T-cell (primary cell): Measurements from ENCODE around the gene ALKBH8. TPM values are rescaled to one million over a fixed set of nuclear protein-coding genes. Genes with fewer than 3 reads are reported as not detected.
"Not testable (repeated sequence)": the region's sequence is repeated elsewhere in the genome, so short reads cannot be mapped to it uniquely, and the experiment has no call there.

Experiments
- ATAC-seq, 4 experiments: fragments of 200-7000 bp in 3 of 4; fragments of 150-1000 bp in 1 of 4; cut with Tn5 transposase; replicated peaks in 1 of 4; 1 replicate in 3 of 4; 2 replicates in 1 of 4; pipeline ENCODE4 v1.10.0; 2021; ENCODE audit warnings: moderate library complexity in 3 of 4, mild to moderate bottlenecking in 2 of 4, moderate number of reproducible peaks in 1 of 4
- CTCF ChIA-PET, 2 donors: fragments of 300-600 bp; sonication (Branson Sonifier 250); formaldehyde crosslinking; loops; one replicate each; lab custom pipeline; 2022; ENCODE audit warnings: antibody characterized with exemption in 2 of 2; lab: Charles Lee
- POLR2A ChIA-PET, 2 donors: fragments of 300-600 bp; sonication (Branson Sonifier 250); formaldehyde crosslinking; loops; one replicate each; lab custom pipeline; 2022; ENCODE audit warnings: antibody characterized with exemption in 2 of 2; lab: Charles Lee
- DNase-seq, 35 experiments: peaks; one replicate each; pipeline versions ENCODE4 v3.0.0 to v3.0.0-alpha.2; 2013 to 2023
- H3K27ac ChIP-seq: one replicate; pipeline ENCODE4 v1.5.1; 2013; ENCODE audit warnings: low read length
- H3K27me3 ChIP-seq, 2 experiments: replicated peaks in 1 of 2; 1 replicate in 1 of 2; 2 replicates in 1 of 2; pipeline versions ENCODE4 v1.6.1 to v1.7.0; 2013; ENCODE audit warnings: low read length in 1 of 2, mixed read lengths in 1 of 2; ENCODE audit not compliant: control insufficient read depth in 2 of 2, insufficient read depth in 2 of 2; ENCODE audit errors: extremely low read depth in 1 of 2
- H3K36me3 ChIP-seq, 2 donors: 1 replicate in 1 of 2; 2 replicates in 1 of 2; pipeline versions ENCODE4 v1.6.1 to v1.7.0; 2013; ENCODE audit warnings: low read length in 1 of 2; ENCODE audit not compliant: control insufficient read depth in 2 of 2, insufficient read depth in 1 of 2; ENCODE audit errors: extremely low read depth in 1 of 2
- H3K4me1 ChIP-seq, 2 experiments: 1 replicate in 1 of 2; 2 replicates in 1 of 2; pipeline versions ENCODE4 v1.6.1 to v1.7.0; 2013; ENCODE audit warnings: low read length in 2 of 2, mixed read lengths in 1 of 2; ENCODE audit not compliant: insufficient read depth in 2 of 2, control insufficient read depth in 1 of 2; ENCODE audit errors: extremely low read depth in 1 of 2
- H3K4me3 ChIP-seq, 2 donors: 1 replicate in 1 of 2; 2 replicates in 1 of 2; pipeline versions ENCODE4 v1.5.1 to v1.7.0; 2013; ENCODE audit warnings: mild to moderate bottlenecking in 2 of 2, low read length in 1 of 2, moderate library complexity in 1 of 2; ENCODE audit not compliant: control insufficient read depth in 1 of 2; ENCODE audit errors: extremely low read depth in 1 of 2
- H3K9me3 ChIP-seq: 2 replicates; pipeline ENCODE4 v1.7.0; 2013
- H3K27ac Mint-ChIP-seq, 2 donors: one replicate each; pipeline ENCODE4 v1.8.0; 2020 to 2021; ENCODE audit warnings: mild to moderate bottlenecking in 2 of 2, mixed read lengths in 2 of 2
- H3K27me3 Mint-ChIP-seq, 2 donors: one replicate each; pipeline ENCODE4 v1.8.0; 2021 to 2022; ENCODE audit warnings: mixed read lengths in 2 of 2
- H3K36me3 Mint-ChIP-seq: one replicate; pipeline ENCODE4 v1.8.0; 2021; ENCODE audit warnings: mixed read lengths
- H3K4me1 Mint-ChIP-seq, 3 donors: one replicate each; pipeline ENCODE4 v1.8.0; 2020 to 2022; ENCODE audit warnings: mixed read lengths in 3 of 3, mild to moderate bottlenecking in 1 of 3
- H3K4me3 Mint-ChIP-seq, 3 donors: one replicate each; pipeline ENCODE4 v1.8.0; 2020 to 2022; ENCODE audit warnings: mild to moderate bottlenecking in 3 of 3, mixed read lengths in 3 of 3, moderate library complexity in 3 of 3
- H3K9me3 Mint-ChIP-seq, 3 donors: one replicate each; pipeline ENCODE4 v1.8.0; 2020 to 2022; ENCODE audit warnings: mixed read lengths in 3 of 3
- WGBS: methylation state at CpG from one replicate; pipeline ENCODE4 v1.1.5; 2013; ENCODE audit warnings: missing lambda C conversion rate; ENCODE audit not compliant: insufficient coverage; 5-methylcytosine and 5-hydroxymethylcytosine counted together
- total RNA-seq, 35 experiments: library from RNA in 6 of 35; stranded (reverse) in 6 of 35; fragments of 120-200 nt in 1 of 35; gene quantifications; one replicate each; pipeline versions ENCODE4 v1.2.1 to v1.2.4 and lab custom pipeline; 2013 to 2026

Gene ALKBH8
- total RNA-seq, 5 donors from 2014 or later (not counting 1 experiment from before 2014, with no cell fraction given), result 11.6 to 15.4 (median 12.4) TPM

DNA sequence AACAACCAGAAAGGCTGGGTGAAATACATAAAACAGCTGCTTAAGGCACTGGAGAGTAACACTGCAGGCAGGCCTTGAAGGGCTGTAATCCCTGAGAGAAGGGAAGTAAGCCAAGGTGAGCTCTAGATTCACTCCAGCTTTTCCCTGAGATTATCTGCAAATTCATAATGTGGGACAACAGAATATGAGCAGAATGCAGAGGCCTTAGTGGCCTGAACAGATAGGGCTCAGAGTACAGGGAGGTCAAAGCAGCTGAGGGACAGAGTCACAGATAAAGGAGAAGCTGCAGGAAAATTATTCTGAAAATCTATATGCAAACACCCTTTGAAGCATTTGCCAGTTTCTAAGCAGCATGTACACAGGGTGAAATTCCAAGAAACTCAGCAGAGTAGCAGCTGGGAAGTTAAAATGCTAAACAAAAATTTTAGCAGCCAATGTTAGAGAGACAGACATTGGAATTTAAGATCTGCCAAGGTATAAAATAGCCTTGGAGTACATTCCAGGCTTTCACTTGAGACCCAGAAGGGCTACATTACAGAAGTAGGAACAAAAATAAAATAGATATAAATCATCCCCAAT lies 59.8 kb downstream of the ALKBH8 start:
- Mint-ChIP-seq H3K4me3 (no peak overlapping the region), H3K27ac (no peak overlapping the region), H3K9me3 (peaks cover 6 to 17% (median 6%) of the 10 kb centered on the region in 3 donors), H3K27me3 (no peaks in the 10 kb centered on the region), H3K36me3 (peaks cover 75% of the 10 kb centered on the region), H3K4me1 (no peaks in the 10 kb centered on the region)
- H3K36me3 ChIP-seq, result peaks cover 6 to 46% of the 10 kb centered on the region in 2 donors
- CTCF ChIA-PET, result no interaction called here
- H3K27me3 ChIP-seq, result no peaks in the 10 kb centered on the region
- peaks cover 2% of the 10 kb centered on the region for H3K9me3 ChIP-seq
- POLR2A ChIA-PET, result no interaction called here
- no peak overlapping the region for H3K4me3 ChIP-seq
- H3K4me1 ChIP-seq, result no peaks in the 10 kb centered on the region
- no peak overlapping the region for H3K27ac ChIP-seq
- no peak for ATAC-seq
- no peak for DNase-seq

DNA sequence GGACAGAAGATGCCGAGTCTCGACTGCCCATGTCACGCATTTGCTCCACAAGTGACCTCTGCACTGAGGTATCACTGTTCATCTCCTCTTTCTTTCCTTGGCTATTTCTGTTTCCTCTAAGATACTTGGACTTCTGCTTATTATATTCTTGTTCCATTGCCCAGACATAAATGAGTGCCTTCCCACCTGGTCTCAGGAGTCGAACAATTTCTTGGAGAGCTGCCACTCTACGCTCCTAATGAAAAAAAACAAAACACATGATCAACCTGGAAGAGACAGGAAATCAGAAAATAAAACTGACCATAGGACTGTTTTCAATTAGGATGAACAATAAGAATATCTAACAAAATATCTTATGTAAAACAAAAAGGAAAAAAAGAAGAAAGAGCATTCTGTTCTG lies 60.6 kb downstream of the ALKBH8 start:
- CTCF ChIA-PET, result no interaction called here
- H3K27me3 Mint-ChIP-seq, result no peaks in the 10 kb centered on the region
- ATAC-seq (no peak), DNase-seq (no peak)
- H3K4me1 Mint-ChIP-seq, result no peaks in the 10 kb centered on the region
- H3K4me1 ChIP-seq, result no peaks in the 10 kb centered on the region
- no peak overlapping the region for H3K27ac ChIP-seq
- POLR2A ChIA-PET, result no interaction called here
- H3K9me3 ChIP-seq, result peaks cover 2% of the 10 kb centered on the region
- no peak overlapping the region for H3K4me3 ChIP-seq
- WGBS, result 96% methylated on average over 3 of the region's 5 CpGs
- H3K27me3 ChIP-seq, result no peaks in the 10 kb centered on the region
- peaks cover 67% of the 10 kb centered on the region for H3K36me3 Mint-ChIP-seq
- H3K36me3 ChIP-seq, result peaks cover 6 to 42% of the 10 kb centered on the region in 2 donors
- H3K9me3 Mint-ChIP-seq, result peaks cover 6 to 17% (median 6%) of the 10 kb centered on the region in 3 donors
- no peak overlapping the region for H3K4me3 Mint-ChIP-seq
- no peak overlapping the region for H3K27ac Mint-ChIP-seq

DNA sequence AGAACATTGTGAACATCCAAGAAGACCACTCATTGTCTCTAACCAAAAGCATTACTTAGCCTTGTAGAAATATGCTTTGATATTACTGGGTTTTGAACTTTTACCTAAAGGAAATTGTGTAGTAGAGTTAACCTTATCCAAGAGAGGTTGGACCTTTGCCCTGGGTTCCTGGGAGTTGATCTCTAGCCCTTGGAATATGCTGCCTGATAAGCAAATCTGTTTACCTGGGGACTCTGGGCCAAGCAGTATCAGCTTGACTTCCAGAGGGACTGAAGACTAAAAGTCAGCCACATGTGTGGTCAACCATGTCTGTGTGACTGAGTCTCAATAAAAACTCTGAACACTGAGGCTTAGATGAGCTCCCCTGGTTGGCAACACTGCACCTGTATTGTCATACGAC lies 63.8 kb downstream of the ALKBH8 start:
- H3K4me3 ChIP-seq, result no peak overlapping the region
- ChIA-PET CTCF (no interaction called here), POLR2A (interaction anchor here in 1 of 2 donors (0.5 kb wide), 1 partner anchor 1503 kb away, joined by 3 read pairs; no protein-coding TSS in a partner anchor)
- H3K4me1 ChIP-seq, result no peaks in the 10 kb centered on the region
- WGBS, result 100% methylated on average over 1 of the region's 1 CpG
- Mint-ChIP-seq H3K36me3 (peaks cover 56% of the 10 kb centered on the region), H3K4me1 (no peaks in the 10 kb centered on the region), H3K27ac (no peak overlapping the region), H3K4me3 (no peak overlapping the region), H3K9me3 (peaks cover 6 to 20% (median 6%) of the 10 kb centered on the region in 3 donors), H3K27me3 (no peaks in the 10 kb centered on the region)
- no peak overlapping the region for H3K27ac ChIP-seq
- ATAC-seq, result no peak
- H3K27me3 ChIP-seq, result no peaks in the 10 kb centered on the region
- no peak for DNase-seq
- H3K36me3 ChIP-seq, result peaks cover 6 to 37% of the 10 kb centered on the region in 2 donors
- H3K9me3 ChIP-seq, result peaks cover 2% of the 10 kb centered on the region

DNA sequence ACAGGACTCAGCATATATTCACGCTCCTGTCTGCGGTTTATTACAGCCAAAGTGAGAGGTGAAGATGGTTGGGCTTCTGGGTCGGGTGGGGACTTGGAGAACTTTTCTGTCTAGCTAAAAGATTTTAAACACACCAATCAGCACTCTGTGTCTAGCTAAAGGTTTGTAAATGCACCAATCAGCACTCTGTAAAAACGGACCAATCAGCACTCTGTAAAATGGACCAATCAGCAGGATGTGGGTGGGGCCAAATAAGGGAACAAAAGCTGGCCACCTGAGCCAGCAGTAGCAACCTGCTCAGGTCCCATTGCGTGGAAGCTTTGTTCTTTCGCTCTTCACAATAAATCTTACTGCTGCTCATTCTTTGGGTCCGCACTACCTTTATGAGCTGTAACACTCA lies 68.2 kb downstream of the ALKBH8 start:
- H3K4me3 Mint-ChIP-seq, POLR2A ChIA-PET, H3K27ac ChIP-seq, CTCF ChIA-PET, H3K4me1 ChIP-seq, H3K27ac Mint-ChIP-seq, H3K27me3 Mint-ChIP-seq, H3K27me3 ChIP-seq, H3K4me3 ChIP-seq, H3K9me3 ChIP-seq, H3K4me1 Mint-ChIP-seq, H3K36me3 ChIP-seq, DNase-seq, H3K9me3 Mint-ChIP-seq, ATAC-seq: not testable (repeated sequence)
- H3K36me3 Mint-ChIP-seq, result peaks cover 22% of the 10 kb centered on the region
- 100% methylated on average over 3 of the region's 7 CpGs for WGBS

DNA sequence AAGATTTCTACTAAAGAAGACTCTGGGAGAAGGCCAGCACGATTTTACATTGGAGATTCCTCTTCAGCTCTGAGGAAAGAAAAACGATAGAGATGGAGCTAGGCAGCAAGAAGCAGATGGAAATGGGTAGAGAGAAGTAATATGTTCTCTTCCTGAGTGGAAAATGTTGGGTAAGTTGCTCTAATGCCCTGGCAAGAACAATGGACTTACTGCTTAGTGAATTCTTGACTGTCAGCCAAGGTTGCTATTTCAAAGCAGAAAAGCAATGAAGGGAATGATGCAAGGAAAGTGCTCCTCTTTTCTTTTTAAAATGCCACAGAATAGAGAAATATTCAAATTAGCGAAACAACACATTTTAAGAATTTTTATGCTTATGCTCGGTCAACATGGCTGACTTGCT lies 69.5 kb downstream of the ALKBH8 start:
- H3K27me3 ChIP-seq, result no peaks in the 10 kb centered on the region
- no peak overlapping the region for H3K27ac ChIP-seq
- Mint-ChIP-seq H3K27me3 (peaks cover 0 to 2% of the 10 kb centered on the region in 2 donors), H3K9me3 (peaks cover 0 to 3% (median under 1%) of the 10 kb centered on the region in 3 donors), H3K36me3 (peaks cover 9% of the 10 kb centered on the region), H3K4me3 (no peak overlapping the region), H3K27ac (no peak overlapping the region), H3K4me1 (no peaks in the 10 kb centered on the region)
- DNase-seq (no peak), ATAC-seq (no peak)
- POLR2A ChIA-PET, result no interaction called here
- no peak overlapping the region for H3K4me3 ChIP-seq
- CTCF ChIA-PET, result no interaction called here
- H3K4me1 ChIP-seq, result no peaks in the 10 kb centered on the region
- H3K9me3 ChIP-seq, result no peaks in the 10 kb centered on the region
- H3K36me3 ChIP-seq, result no peaks in the 10 kb centered on the region
- 76% methylated on average over 4 of the region's 4 CpGs for WGBS

DNA sequence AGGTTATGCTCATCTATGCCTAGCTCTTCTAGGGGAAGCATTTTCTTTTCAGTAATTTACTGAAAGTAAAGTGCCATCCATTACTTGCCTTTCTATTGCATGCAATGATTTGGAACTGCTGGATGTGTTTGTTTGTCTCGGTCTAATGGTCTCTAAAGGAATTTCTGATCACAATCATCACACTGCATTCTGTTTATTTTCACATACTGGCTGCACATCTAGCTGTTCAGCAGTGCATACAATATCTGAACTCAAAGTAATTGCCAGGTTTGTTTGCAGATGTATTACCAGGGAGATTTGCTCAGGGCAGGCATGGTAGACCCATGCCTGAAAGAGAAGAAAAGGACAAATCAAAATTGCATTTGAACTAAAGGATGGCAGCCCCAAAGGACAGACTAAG lies 71.5 kb downstream of the ALKBH8 start:
- Mint-ChIP-seq H3K27ac (no peak overlapping the region), H3K4me3 (no peak overlapping the region), H3K4me1 (no peaks in the 10 kb centered on the region), H3K9me3 (peaks cover 0 to 3% (median 0%) of the 10 kb centered on the region in 3 donors), H3K27me3 (peaks cover 0 to 8% of the 10 kb centered on the region in 2 donors), H3K36me3 (peaks cover 5% of the 10 kb centered on the region)
- ChIA-PET POLR2A (no interaction called here), CTCF (no interaction called here)
- no CpG with 5 or more reads among the region's 1 CpG for WGBS
- no peak overlapping the region for H3K27ac ChIP-seq
- no peaks in the 10 kb centered on the region for H3K27me3 ChIP-seq
- DNase-seq (no peak), ATAC-seq (no peak)
- no peaks in the 10 kb centered on the region for H3K9me3 ChIP-seq
- H3K4me3 ChIP-seq, result no peak overlapping the region
- no peaks in the 10 kb centered on the region for H3K4me1 ChIP-seq
- no peaks in the 10 kb centered on the region for H3K36me3 ChIP-seq

DNA sequence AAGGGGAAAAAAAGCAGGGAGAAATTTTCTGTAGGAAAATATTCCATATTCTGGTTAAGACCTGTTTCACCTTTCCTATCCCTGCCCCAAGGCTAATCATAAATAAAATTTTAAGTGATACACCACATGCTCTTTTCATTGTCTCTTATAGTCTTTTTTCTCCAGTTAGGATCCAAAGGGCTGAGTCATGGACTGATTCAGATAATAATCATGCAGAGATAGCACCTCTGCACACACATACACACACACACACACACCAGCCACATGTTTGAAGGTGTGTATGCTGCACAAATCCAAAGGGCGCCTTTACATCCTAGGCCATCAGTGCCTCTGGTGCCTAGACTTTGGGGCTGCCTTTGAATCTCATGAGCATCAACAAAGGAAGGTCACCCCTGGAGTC lies 72.4 kb downstream of the ALKBH8 start:
- Histone ChIP-seq H3K36me3 (no peaks in the 10 kb centered on the region), H3K27me3 (peaks cover 0 to 2% of the 10 kb centered on the region in 2 experiments), H3K4me3 (no peak overlapping the region), H3K27ac (no peak overlapping the region), H3K4me1 (no peaks in the 10 kb centered on the region), H3K9me3 (no peaks in the 10 kb centered on the region)
- no peak for DNase-seq
- ChIA-PET POLR2A (no interaction called here), CTCF (no interaction called here)
- ATAC-seq, result no peak
- Mint-ChIP-seq H3K4me1 (no peaks in the 10 kb centered on the region), H3K4me3 (no peak overlapping the region), H3K27ac (no peak overlapping the region), H3K9me3 (peaks cover 0 to 6% (median 0%) of the 10 kb centered on the region in 3 donors), H3K27me3 (peaks cover 0 to 8% of the 10 kb centered on the region in 2 donors), H3K36me3 (peaks cover 4% of the 10 kb centered on the region)
- no CpG with 5 or more reads among the region's 1 CpG for WGBS
